ENCODE measurements around the gene SLC2A1.

Gene SLC2A1

GRCh38 chr1:42889264-42889663 is 69.4 kb downstream of the SLC2A1 start:
- DNase-seq (ENCODE audit: low spot score), result no peak

- DNase-seq (ENCODE audit: low spot score), result no peak
These were observed 70.5 kb downstream of the SLC2A1 start for GRCh38 chr1:42888013-42888633.

- DNase-seq (ENCODE audit: low spot score), result no peak
These were observed 71.3 kb downstream of the SLC2A1 start for GRCh38 chr1:42887366-42887765.

GRCh38 chr1:42886800-42887199 is 71.9 kb downstream of the SLC2A1 start:
- no peak for DNase-seq (ENCODE audit: low spot score)

- no peak for DNase-seq (ENCODE audit: low spot score)
These were observed 72.5 kb downstream of the SLC2A1 start for GRCh38 chr1:42886046-42886739.

GRCh38 chr1:42880384-42880783 is 78.3 kb downstream of the SLC2A1 start:
- DNase-seq (ENCODE audit: low spot score), result no peak

- no peak for DNase-seq (ENCODE audit: low spot score)
These were observed 81.3 kb downstream of the SLC2A1 start for GRCh38 chr1:42877380-42877779.

GRCh38 chr1:42876009-42876408 is 82.7 kb downstream of the SLC2A1 start:
- no peak for DNase-seq (ENCODE audit: low spot score)

All from COLO829 (cell line).